OCI-LY3 (cell line): ENCODE results near the gene BCAR3.
A peak's percentile ranks its signal among the peaks of the same experiment; 100 is the strongest.
"Not testable (repeated sequence)": the region's sequence is repeated elsewhere in the genome, so short reads cannot be mapped to it uniquely, and the experiment has no call there.

Experiments
- H2AFZ ChIP-seq: fragments of 200-600, 300-600 bp; shearing (Covaris generic); 2 replicates; pipeline ENCODE4 v1.6.0; 2014; ENCODE audit warnings: antibody characterized with exemption, low read depth, low read length
- H3K27ac ChIP-seq: fragments of 200-600, 300-600 bp; sonication (generic); 2 replicates; pipeline ENCODE4 v1.5.1; 2014; ENCODE audit warnings: mild to moderate bottlenecking, low read length, moderate library complexity, mixed read lengths
- H3K27me3 ChIP-seq: fragments of 200-600, 300-600 bp; sonication (generic); 2 replicates; pipeline ENCODE4 v1.6.1; 2014; ENCODE audit warnings: low read depth, low read length, mixed read lengths
- H3K36me3 ChIP-seq: fragments of 200-600, 300-600 bp; sonication (generic); replicated peaks from 2 replicates; pipeline ENCODE3; 2014; ENCODE audit warnings: low read depth, low read length, mixed read lengths
- H3K4me1 ChIP-seq: fragments of 300-600, 200-600 bp; sonication (generic); 2 replicates; pipeline ENCODE4 v1.6.1; 2014; ENCODE audit warnings: low read length, mixed read lengths
- H3K4me2 ChIP-seq: fragments of 200-600, 300-600 bp; sonication (generic); 2 replicates; pipeline ENCODE4 v1.6.1; 2014; ENCODE audit warnings: low read length, mixed read lengths
- H3K4me3 ChIP-seq: fragments of 300-600, 200-600 bp; sonication (generic); 2 replicates; pipeline ENCODE4 v1.5.1; 2014; ENCODE audit warnings: antibody characterized with exemption, mild to moderate bottlenecking, low read length, moderate library complexity
- H3K79me2 ChIP-seq: fragments of 300-600, 200-600 bp; shearing (Covaris generic); 2 replicates; pipeline ENCODE4 v1.6.1; 2014; ENCODE audit warnings: mild to moderate bottlenecking, low read length, mixed read lengths
- H3K9ac ChIP-seq: fragments of 300-600, 200-600 bp; shearing (Covaris generic); 2 replicates; pipeline ENCODE4 v1.6.0; 2014; ENCODE audit warnings: mild to moderate bottlenecking, low read length, moderate library complexity
- H3K9me3 ChIP-seq: fragments of 200-600, 300-600 bp; shearing (Covaris generic); 2 replicates; pipeline ENCODE4 v1.6.1; 2014; ENCODE audit warnings: low read length, mixed read lengths; ENCODE audit not compliant: insufficient read depth
- H4K20me1 ChIP-seq: fragments of 200-600, 300-600 bp; sonication (generic); 2 replicates; pipeline ENCODE4 v1.6.1; 2016; ENCODE audit warnings: low read length, mixed read lengths; ENCODE audit not compliant: insufficient read depth
- CTCF ChIP-seq: fragments of 200-600, 300-600 bp; sonication (generic); IDR thresholded peaks from 2 replicates; pipeline ENCODE4 v1.5.1; 2014; ENCODE audit warnings: antibody characterized with exemption, low read length, low read depth
- EZH2phosphoT487 ChIP-seq: fragments of 200-600 bp; shearing (Covaris generic); IDR thresholded peaks from 2 replicates; pipeline ENCODE4 v1.6.1; 2018; ENCODE audit warnings: antibody characterized with exemption, mixed run types, low read depth

BCAR3 gene

GRCh38 chr1:93594603-93594880 is 87.1 kb downstream of the BCAR3 start:
- peaks cover 56% of the 10 kb centered on the region for H4K20me1 ChIP-seq
- no peaks in the 10 kb centered on the region for H3K27me3 ChIP-seq
- TF ChIP-seq CTCF = no peak
- TF ChIP-seq EZH2phosphoT487 = no peak
- H3K4me2 ChIP-seq = no peak overlapping the region
- peaks cover 18% of the 10 kb centered on the region for H3K36me3 ChIP-seq
- no peaks in the 10 kb centered on the region for H3K9me3 ChIP-seq
- H2AFZ ChIP-seq = no peak overlapping the region
- peaks cover 57% of the 10 kb centered on the region; the same call in 1 of the 2 replicates for H3K79me2 ChIP-seq
- H3K9ac ChIP-seq = no peak overlapping the region
- no peak overlapping the region for H3K4me3 ChIP-seq
- H3K4me1 ChIP-seq = peaks cover 12% of the 10 kb centered on the region
- no peak overlapping the region for H3K27ac ChIP-seq

- Histone ChIP-seq H3K4me2 (no peak overlapping the region), H3K4me1 (peaks cover 12% of the 10 kb centered on the region), H4K20me1 (peaks cover 54% of the 10 kb centered on the region), H2AFZ (no peak overlapping the region), H3K4me3 (no peak overlapping the region), H3K9me3 (no peaks in the 10 kb centered on the region), H3K9ac (no peak overlapping the region), H3K27me3 (no peaks in the 10 kb centered on the region), H3K36me3 (peaks cover 22% of the 10 kb centered on the region), H3K27ac (no peak overlapping the region), H3K79me2 (peaks cover 52% of the 10 kb centered on the region; the same call in 1 of the 2 replicates)
- no peak for TF ChIP-seq EZH2phosphoT487
- TF ChIP-seq CTCF = no peak
Observed at GRCh38 chr1:93593854-93594602, 87.6 kb downstream of the BCAR3 start.

DNA sequence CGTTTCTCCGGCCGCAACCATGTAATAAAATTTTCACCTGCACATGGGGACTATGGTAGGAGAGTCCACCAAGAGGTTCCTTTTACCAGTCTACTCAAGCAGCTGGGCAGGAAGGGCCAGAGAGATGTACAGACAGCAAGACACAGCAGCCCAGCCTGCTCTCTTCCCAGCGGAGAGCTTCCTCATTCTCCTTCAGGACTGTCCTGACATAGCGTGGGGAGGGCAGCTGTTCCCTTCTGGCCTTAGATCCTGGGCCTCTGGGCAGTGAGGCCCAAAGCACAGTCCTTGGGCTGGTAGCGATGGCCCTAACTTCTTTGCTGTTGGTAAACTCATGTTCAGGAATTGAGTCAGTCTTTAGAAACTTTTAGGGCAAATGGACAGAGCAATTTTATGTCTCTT is 89.1 kb downstream of the BCAR3 start:
- Histone ChIP-seq H4K20me1 (peaks cover 40% of the 10 kb centered on the region), H3K27ac (no peak overlapping the region), H3K9ac (no peak overlapping the region), H3K27me3 (no peaks in the 10 kb centered on the region), H3K36me3 (peaks cover 26% of the 10 kb centered on the region), H3K4me1 (peaks cover 12% of the 10 kb centered on the region), H3K4me3 (no peak overlapping the region), H3K79me2 (peaks cover 40% of the 10 kb centered on the region; the same call in 1 of the 2 replicates), H3K4me2 (no peak overlapping the region), H2AFZ (no peak overlapping the region), H3K9me3 (no peaks in the 10 kb centered on the region)
- TF ChIP-seq CTCF (no peak), EZH2phosphoT487 (no peak)

DNA sequence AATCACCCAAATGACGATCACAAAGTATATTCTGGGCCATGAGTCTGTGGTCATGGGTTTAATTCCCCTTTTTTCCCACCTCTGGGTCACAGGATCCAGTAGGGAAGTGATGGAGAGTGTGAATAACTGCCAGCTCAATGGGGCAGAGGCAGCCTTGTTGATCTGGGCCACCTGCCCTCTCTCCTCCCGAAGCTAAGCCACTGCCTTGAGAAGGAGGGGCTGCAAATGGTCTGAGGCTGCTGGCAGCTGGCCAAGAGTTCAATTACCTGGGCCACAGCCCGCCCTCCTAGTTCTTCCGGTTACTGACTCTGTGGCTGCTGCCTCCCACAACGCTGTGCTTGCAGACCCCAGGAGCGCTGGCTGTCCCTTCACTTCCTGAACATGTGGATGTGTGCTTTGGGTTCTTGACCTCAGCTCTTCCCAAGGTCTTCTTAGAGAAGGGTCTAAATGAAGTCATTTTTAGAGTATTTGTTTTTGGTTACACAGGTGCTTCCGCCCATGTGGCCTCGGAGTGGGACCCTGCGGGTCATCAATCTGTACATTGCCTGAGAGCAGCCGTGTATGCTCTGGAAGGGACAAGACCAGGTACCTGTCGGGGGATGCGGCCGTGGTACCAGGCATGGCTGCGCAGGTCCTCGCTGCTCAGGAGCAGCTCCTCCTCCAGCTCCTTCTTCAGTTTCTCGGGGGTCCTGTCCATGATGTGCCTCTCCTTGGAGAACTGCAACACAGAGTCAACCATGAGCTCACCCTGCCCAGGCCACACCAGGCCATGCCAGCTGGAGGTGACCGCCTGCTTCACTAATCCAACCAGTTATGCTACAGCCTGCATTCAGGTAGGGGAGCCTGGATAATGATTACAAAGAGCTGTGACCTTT is 89.7 kb downstream of the BCAR3 start:
- H3K9ac ChIP-seq = no peak overlapping the region

DNA sequence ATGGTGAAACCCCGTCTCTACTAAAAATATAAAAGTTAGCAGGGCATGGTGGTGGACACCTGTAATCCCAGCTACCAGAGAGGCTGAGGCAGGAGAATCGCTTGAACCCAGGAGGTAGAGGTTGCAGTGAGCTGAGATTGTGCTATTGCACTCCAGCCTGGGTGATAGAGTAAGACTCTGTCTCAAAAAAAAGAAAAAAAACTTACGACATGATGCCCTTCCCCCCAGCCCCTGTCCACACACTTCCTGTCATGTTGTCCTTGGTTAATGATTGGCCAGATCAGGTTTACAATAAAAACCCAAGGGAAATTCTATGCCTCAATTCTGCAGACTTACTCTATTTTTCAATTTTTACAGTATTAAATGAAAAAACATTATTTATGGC is 90.4 kb downstream of the BCAR3 start:
- H3K36me3 ChIP-seq = peaks cover 29% of the 10 kb centered on the region
- not testable (repeated sequence) for H3K9me3 ChIP-seq, H3K4me3 ChIP-seq, H3K27ac ChIP-seq, H2AFZ ChIP-seq, H3K9ac ChIP-seq, H3K27me3 ChIP-seq
- peaks cover 12% of the 10 kb centered on the region for H3K4me1 ChIP-seq
- H3K79me2 ChIP-seq = peaks cover 35% of the 10 kb centered on the region; the same call in 1 of the 2 replicates
- H4K20me1 ChIP-seq = peaks cover 28% of the 10 kb centered on the region
- 0 out of 2 replicates have a peak overlapping the region, but pooled peaks have one; percentile 14 for H3K4me2 ChIP-seq

More for the DNA sequence above, 89.7 kb downstream of the BCAR3 start:
- Histone ChIP-seq H3K27ac (no peak overlapping the region), H3K4me3 (no peak overlapping the region), H3K9me3 (no peaks in the 10 kb centered on the region), H2AFZ (no peak overlapping the region), H3K79me2 (peaks cover 40% of the 10 kb centered on the region; the same call in 1 of the 2 replicates), H3K27me3 (no peaks in the 10 kb centered on the region), H3K4me2 (peak overlapping the region; percentile 14; the same call in 1 of the 2 replicates), H3K36me3 (peaks cover 29% of the 10 kb centered on the region), H4K20me1 (peaks cover 34% of the 10 kb centered on the region), H3K4me1 (peaks cover 12% of the 10 kb centered on the region)
- no peak for TF ChIP-seq CTCF
- no peak for TF ChIP-seq EZH2phosphoT487
